A673 (cell line): Measurements from ENCODE around the gene SRD5A3. TPM values are rescaled to one million over a fixed set of nuclear protein-coding genes. Genes with fewer than 3 reads are reported as not detected.

Experiments used
- BruUV-seq: library from RNA; stranded (reverse); fragments of 400-500 nt; replicated peaks from 2 replicates; lab custom pipeline; 2021; lab: Mats Ljungman, UMichigan
- CTCF ChIA-PET: fragments of 300-600 bp; sonication (Branson Sonifier 250); formaldehyde crosslinking; loops from one replicate; lab custom pipeline; 2022; ENCODE audit warnings: antibody characterized with exemption; lab: Charles Lee
- POLR2A ChIA-PET: fragments of 300-600 bp; sonication (Branson Sonifier 250); formaldehyde crosslinking; loops from one replicate; lab custom pipeline; 2022; ENCODE audit warnings: antibody characterized with exemption; ENCODE audit not compliant: low non-redundant PET; lab: Charles Lee
- DNase-seq: peaks from one replicate; pipeline ENCODE4 v3.0.0-alpha.2; 2015; ENCODE audit warnings: low spot score
- H3K27ac ChIP-seq: fragments of 200-600 bp; sonication (generic); 2 replicates; pipeline ENCODE4 v1.5.1; 2016; ENCODE audit warnings: mixed run types, low read depth, mild to moderate bottlenecking, mixed read lengths, antibody characterized with exemption, low read length; ENCODE audit not compliant: poor library complexity, severe bottlenecking
- H3K27me3 ChIP-seq: fragments of 200-600 bp; sonication (generic); replicated peaks from 2 replicates; pipeline ENCODE4 v1.6.1; 2017; ENCODE audit warnings: mixed run types, low read depth, mild to moderate bottlenecking, mixed read lengths, antibody characterized with exemption, low read length; ENCODE audit not compliant: insufficient read depth, poor library complexity
- H3K36me3 ChIP-seq: fragments of 200-600 bp; sonication (generic); 2 replicates; pipeline ENCODE4 v1.6.1; 2016; ENCODE audit warnings: mixed run types, mild to moderate bottlenecking, mixed read lengths, antibody characterized with exemption, low read length; ENCODE audit not compliant: insufficient read depth, poor library complexity, severe bottlenecking
- H3K4me1 ChIP-seq: fragments of 200-600 bp; sonication (generic); 2 replicates; pipeline ENCODE4 v1.6.1; 2017; ENCODE audit warnings: mixed run types, mild to moderate bottlenecking, mixed read lengths, antibody characterized with exemption, low read length; ENCODE audit not compliant: insufficient read depth, poor library complexity, severe bottlenecking
- H3K4me3 ChIP-seq: fragments of 200-600 bp; sonication (generic); 2 replicates; pipeline ENCODE4 v1.5.1; 2016; ENCODE audit warnings: low read depth, mixed run types, mild to moderate bottlenecking, mixed read lengths, low read length; ENCODE audit not compliant: poor library complexity, severe bottlenecking
- H3K9me3 ChIP-seq: fragments of 200-600 bp; sonication (generic); 2 replicates; pipeline ENCODE4 v1.6.1; 2016; ENCODE audit warnings: mixed run types, low read depth, mild to moderate bottlenecking, mixed read lengths, antibody characterized with exemption, low read length; ENCODE audit not compliant: poor library complexity, severe bottlenecking
- EZH2 ChIP-seq: fragments of 200-600 bp; sonication (generic); IDR thresholded peaks from 2 replicates; pipeline ENCODE4 v1.6.1; 2017; ENCODE audit warnings: borderline replicate concordance, low read depth, mild to moderate bottlenecking, mixed read lengths, antibody characterized with exemption, low read length; ENCODE audit not compliant: poor library complexity, severe bottlenecking
- intact Hi-C: fragments of 100-400 bp; cut with micrococcal nuclease; formaldehyde crosslinking; loops from one replicate; pipeline ENCODE4 v1.10.0; 2022; ENCODE audit not compliant: unreplicated experiment
- total RNA-seq: library from RNA; stranded (reverse); gene quantifications from 2 replicates; pipeline ENCODE4 v1.2.3, GENCODE V29; 2021
- TF ChIP-seq, protein P1 (sequence below): fragments of 300-800, 200-600 bp; sonication (generic); conservative IDR thresholded peaks from 2 replicates; pipeline ENCODE4 v1.5.1; 2017; ENCODE audit warnings: low read depth, mild to moderate bottlenecking, antibody characterized with exemption, low read length, moderate library complexity, mixed read lengths

SRD5A3 gene
- total RNA-seq, 1 experiment from 2014 or later, result 48.1 TPM

DNA sequence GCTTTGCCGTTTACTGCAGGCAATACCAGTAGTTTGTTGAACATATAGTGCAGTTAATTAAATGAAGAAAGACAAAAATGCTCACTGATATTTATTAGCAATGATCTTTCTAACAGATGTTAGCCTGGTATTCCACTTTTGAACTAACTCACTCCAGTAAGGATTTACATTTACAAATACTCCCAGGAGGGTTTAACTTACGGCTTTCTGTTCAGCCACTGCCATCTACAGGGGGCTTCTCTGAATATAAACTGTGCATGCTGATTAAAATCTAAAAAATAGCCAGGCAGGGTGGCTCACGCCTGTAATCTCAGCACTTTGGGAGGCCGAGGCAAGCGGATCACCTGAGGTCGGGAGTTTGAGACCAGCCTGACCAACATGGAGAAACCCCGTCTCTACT, 2.2 kb upstream of the SRD5A3 start:
- DNase-seq, result no peak
- no peaks in the 10 kb centered on the region for H3K9me3 ChIP-seq
- no peak overlapping the region for H3K27ac ChIP-seq
- intact Hi-C loops, result no loop called here
- no TSS peak for BruUV-seq
- no peak for TF ChIP-seq EZH2
- TF ChIP-seq, protein P1, sequence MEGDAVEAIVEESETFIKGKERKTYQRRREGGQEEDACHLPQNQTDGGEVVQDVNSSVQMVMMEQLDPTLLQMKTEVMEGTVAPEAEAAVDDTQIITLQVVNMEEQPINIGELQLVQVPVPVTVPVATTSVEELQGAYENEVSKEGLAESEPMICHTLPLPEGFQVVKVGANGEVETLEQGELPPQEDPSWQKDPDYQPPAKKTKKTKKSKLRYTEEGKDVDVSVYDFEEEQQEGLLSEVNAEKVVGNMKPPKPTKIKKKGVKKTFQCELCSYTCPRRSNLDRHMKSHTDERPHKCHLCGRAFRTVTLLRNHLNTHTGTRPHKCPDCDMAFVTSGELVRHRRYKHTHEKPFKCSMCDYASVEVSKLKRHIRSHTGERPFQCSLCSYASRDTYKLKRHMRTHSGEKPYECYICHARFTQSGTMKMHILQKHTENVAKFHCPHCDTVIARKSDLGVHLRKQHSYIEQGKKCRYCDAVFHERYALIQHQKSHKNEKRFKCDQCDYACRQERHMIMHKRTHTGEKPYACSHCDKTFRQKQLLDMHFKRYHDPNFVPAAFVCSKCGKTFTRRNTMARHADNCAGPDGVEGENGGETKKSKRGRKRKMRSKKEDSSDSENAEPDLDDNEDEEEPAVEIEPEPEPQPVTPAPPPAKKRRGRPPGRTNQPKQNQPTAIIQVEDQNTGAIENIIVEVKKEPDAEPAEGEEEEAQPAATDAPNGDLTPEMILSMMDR, result no peak
- peaks cover 10% of the 10 kb centered on the region for H3K4me1 ChIP-seq
- POLR2A ChIA-PET, result no interaction called here
- no peaks in the 10 kb centered on the region for H3K36me3 ChIP-seq
- CTCF ChIA-PET, result no interaction called here
- H3K4me3 ChIP-seq, result no peak overlapping the region
- no peaks in the 10 kb centered on the region for H3K27me3 ChIP-seq

DNA sequence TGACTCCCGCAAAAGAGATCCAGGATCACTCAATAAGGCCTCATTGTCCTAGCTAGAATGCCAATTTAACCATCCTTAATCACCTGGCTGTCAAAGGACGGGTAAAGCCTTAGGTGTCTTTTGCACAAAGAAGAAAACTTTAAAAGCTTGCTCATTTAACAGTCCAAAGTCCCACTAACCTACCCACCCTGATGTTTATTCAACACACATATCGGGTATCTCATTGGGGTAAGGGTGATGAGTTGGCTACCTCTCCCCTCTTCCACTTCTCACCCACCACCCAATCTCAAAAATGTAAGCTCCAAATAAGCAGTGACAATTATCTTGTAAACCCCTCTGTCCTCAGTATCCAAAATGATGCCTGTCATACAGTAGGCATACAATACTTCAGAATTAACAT, 988 bp upstream of the SRD5A3 start:
- Histone ChIP-seq H3K4me3 (no peak overlapping the region), H3K36me3 (no peaks in the 10 kb centered on the region), H3K27ac (no peak overlapping the region), H3K4me1 (peaks cover 10% of the 10 kb centered on the region), H3K27me3 (no peaks in the 10 kb centered on the region), H3K9me3 (no peaks in the 10 kb centered on the region)
- intact Hi-C loops, result no loop called here
- BruUV-seq, result no TSS peak
- no peak for DNase-seq
- POLR2A ChIA-PET, result no interaction called here
- CTCF ChIA-PET, result no interaction called here
- TF ChIP-seq EZH2, result no peak
- TF ChIP-seq, protein P1, result no peak

DNA sequence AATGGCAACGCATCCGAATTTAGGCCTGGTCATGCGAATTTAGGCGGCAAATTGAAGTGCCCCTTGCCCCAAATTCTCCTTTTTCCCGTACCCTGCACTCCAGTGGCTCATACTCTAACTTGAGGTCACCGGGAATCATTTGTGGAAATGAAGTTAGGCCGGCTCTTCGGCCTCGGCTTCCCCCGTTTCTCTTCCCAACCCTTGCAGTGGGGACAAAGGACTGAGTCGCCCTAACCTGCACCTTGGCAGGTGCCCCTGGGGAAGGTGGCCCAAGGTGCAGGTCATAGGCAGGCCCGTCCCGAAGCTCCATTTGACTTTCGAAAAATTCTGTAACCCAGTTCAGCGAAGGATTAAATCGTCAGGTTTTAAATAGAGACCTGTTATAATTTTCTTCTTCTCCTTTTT, 811 bp downstream of the SRD5A3 start:
- H3K9me3 ChIP-seq, result no peaks in the 10 kb centered on the region
- ChIA-PET POLR2A (no interaction called here), CTCF (no interaction called here)
- peak overlapping the region; percentile 67 for H3K4me3 ChIP-seq
- H3K27ac ChIP-seq, result peak overlapping the region; percentile 93
- H3K4me1 ChIP-seq, result peaks cover 10% of the 10 kb centered on the region
- BruUV-seq, result no TSS peak
- no peak for DNase-seq
- H3K27me3 ChIP-seq, result no peaks in the 10 kb centered on the region
- no peak for TF ChIP-seq EZH2
- TF ChIP-seq, protein P1, result no peak
- intact Hi-C loops, result no loop called here
- H3K36me3 ChIP-seq, result no peaks in the 10 kb centered on the region
